GM23338 (cell line): Measurements from ENCODE around the gene RCBTB1. TPM values are rescaled to one million over a fixed set of nuclear protein-coding genes. Genes with fewer than 3 reads are reported as not detected.

Source experiments
- ATAC-seq: fragments of 200-7000 bp; cut with Tn5 transposase; 3 replicates; pipeline ENCODE4 v1.9.1; 2020
- DNase-seq: peaks from one replicate; pipeline ENCODE4 v3.0.0-alpha.2; 2015; ENCODE audit warnings: low spot score
- H2AFZ ChIP-seq: fragments of 200-600 bp; sonication (generic); 2 replicates; pipeline ENCODE4 v1.8.0; 2016; ENCODE audit warnings: antibody characterized with exemption, mild to moderate bottlenecking, moderate library complexity
- H3F3A ChIP-seq: fragments of 200-600 bp; sonication (generic); replicated peaks from 2 replicates; pipeline ENCODE4 v1.8.0; 2017; ENCODE audit warnings: antibody characterized with exemption, mixed run types, low read depth
- H3K27ac ChIP-seq: fragments of 200-600 bp; sonication (generic); 2 replicates; pipeline ENCODE4 v1.6.1; 2016; ENCODE audit warnings: low read depth
- H3K27me3 ChIP-seq: fragments of 200-600 bp; sonication (generic); 2 replicates; pipeline ENCODE4 v1.8.0; 2016; ENCODE audit warnings: mild to moderate bottlenecking, mixed run types, moderate library complexity; ENCODE audit not compliant: insufficient read depth
- H3K36me3 ChIP-seq: fragments of 200-600 bp; sonication (generic); 2 replicates; pipeline ENCODE4 v1.8.0; 2016; ENCODE audit warnings: mild to moderate bottlenecking; ENCODE audit not compliant: insufficient read depth
- H3K4me1 ChIP-seq: fragments of 200-600 bp; sonication (generic); 2 replicates; pipeline ENCODE4 v1.8.0; 2016; ENCODE audit warnings: mild to moderate bottlenecking, moderate library complexity; ENCODE audit not compliant: insufficient read depth
- H3K4me2 ChIP-seq: fragments of 200-600 bp; sonication (generic); 2 replicates; pipeline ENCODE4 v1.7.1; 2017; ENCODE audit warnings: mixed run types
- H3K4me3 ChIP-seq: fragments of 200-600 bp; sonication (generic); 2 replicates; pipeline ENCODE4 v1.6.1; 2016; ENCODE audit warnings: mixed run types
- H3K79me2 ChIP-seq: fragments of 200-600 bp; sonication (generic); replicated peaks from 2 replicates; pipeline ENCODE4 v1.8.0; 2017; ENCODE audit warnings: mild to moderate bottlenecking; ENCODE audit not compliant: insufficient read depth
- H3K9me2 ChIP-seq: fragments of 200-600 bp; sonication (generic); 2 replicates; pipeline ENCODE4 v1.8.0; 2017; ENCODE audit not compliant: insufficient read depth
- H4K20me1 ChIP-seq: fragments of 200-600 bp; sonication (generic); replicated peaks from 2 replicates; pipeline ENCODE4 v1.8.0; 2017; ENCODE audit warnings: mild to moderate bottlenecking; ENCODE audit not compliant: insufficient read depth
- H3K27ac Mint-ChIP-seq: 2 replicates; pipeline ENCODE4 v1.8.0; 2020; ENCODE audit warnings: inconsistent platforms, mild to moderate bottlenecking, moderate library complexity, mixed read lengths
- H3K27me3 Mint-ChIP-seq: 3 replicates; pipeline ENCODE4 v1.8.0; 2022; ENCODE audit warnings: low read depth, mild to moderate bottlenecking, moderate library complexity, mixed read lengths, inconsistent platforms; ENCODE audit not compliant: insufficient read depth, poor library complexity
- H3K36me3 Mint-ChIP-seq: 3 replicates; pipeline ENCODE4 v1.8.0; 2021; ENCODE audit warnings: low read depth, mild to moderate bottlenecking, inconsistent platforms, moderate library complexity, mixed read lengths
- H3K4me1 Mint-ChIP-seq: 3 replicates; pipeline ENCODE4 v1.8.0; 2020; ENCODE audit warnings: mild to moderate bottlenecking, inconsistent platforms, mixed read lengths
- H3K4me3 Mint-ChIP-seq: 3 replicates; pipeline ENCODE4 v1.8.0; 2021; ENCODE audit warnings: moderate library complexity, mild to moderate bottlenecking, inconsistent platforms, mixed read lengths
- H3K9me3 Mint-ChIP-seq: 3 replicates; pipeline ENCODE4 v1.8.0; 2020; ENCODE audit warnings: moderate library complexity, mild to moderate bottlenecking, inconsistent platforms, mixed read lengths
- CREB1 ChIP-seq: fragments of 250-450 bp; sonication (Bioruptor Pico); IDR thresholded peaks from 2 replicates; pipeline ENCODE4 v1.5.0; 2020; ENCODE audit warnings: low read depth, mild to moderate bottlenecking, moderate library complexity
- EZH2 ChIP-seq: fragments of 200-600 bp; sonication (generic); IDR thresholded peaks from one replicate; pipeline ENCODE4 v1.8.0; 2017; ENCODE audit warnings: antibody characterized with exemption, mild to moderate bottlenecking, low read depth; ENCODE audit not compliant: unreplicated experiment
- EZH2phosphoT487 ChIP-seq: fragments of 200-600 bp; sonication (generic); IDR thresholded peaks from one replicate; pipeline ENCODE4 v1.8.1; 2018; ENCODE audit warnings: antibody characterized with exemption; ENCODE audit not compliant: unreplicated experiment
- JUNB ChIP-seq: IDR thresholded peaks from one replicate; pipeline ENCODE4 v1.6.1; 2016; ENCODE audit warnings: antibody characterized with exemption; ENCODE audit not compliant: unreplicated experiment
- NANOG ChIP-seq: IDR thresholded peaks from 2 replicates; pipeline ENCODE4 v1.6.1; 2016; ENCODE audit warnings: antibody characterized with exemption, borderline replicate concordance
- POLR2AphosphoS5 ChIP-seq: IDR thresholded peaks from 2 replicates; pipeline ENCODE4 v1.6.1; 2016; ENCODE audit warnings: antibody characterized with exemption, low read depth
- STAT1 ChIP-seq: IDR thresholded peaks from one replicate; pipeline ENCODE4 v1.6.1; 2016; ENCODE audit warnings: antibody characterized with exemption; ENCODE audit not compliant: unreplicated experiment
- ZNF114 ChIP-seq: fragments of 250-450 bp; sonication (Bioruptor Pico); IDR thresholded peaks from 2 replicates; pipeline ENCODE4 v1.5.0; 2020; ENCODE audit warnings: mild to moderate bottlenecking, moderate library complexity
- ZNF462 ChIP-seq: fragments of 250-450 bp; sonication (Bioruptor Pico); IDR thresholded peaks from 2 replicates; pipeline ENCODE4 v1.5.0; 2020; ENCODE audit warnings: mild to moderate bottlenecking, moderate library complexity
- polyA plus RNA-seq: library from polyadenylated mRNA; unstranded; fragments of >200 nt; fragmentation: Nextera tagmentation; extraction: Ambion mirVana; gene quantifications from 2 replicates; pipeline ENCODE4 v1.2.1, GENCODE V29; 2016
- total RNA-seq: library from RNA; depleted of rRNA; stranded (reverse); fragments of >200 nt; shearing (Covaris generic); gene quantifications from 2 replicates; pipeline ENCODE4 v1.2.3, GENCODE V29; 2014
- TF ChIP-seq, protein P1 (sequence below): IDR thresholded peaks from 2 replicates; pipeline ENCODE4 v1.6.1; 2016; ENCODE audit warnings: antibody characterized with exemption
- TF ChIP-seq, protein P2 (sequence below): IDR thresholded peaks from one replicate; pipeline ENCODE4 v1.6.1; 2018; ENCODE audit warnings: antibody characterized with exemption; ENCODE audit not compliant: unreplicated experiment

RCBTB1 gene
- total and polyA plus RNA-seq, 2 experiments from 2014 or later, result 10.8 to 33.5 TPM

DNA sequence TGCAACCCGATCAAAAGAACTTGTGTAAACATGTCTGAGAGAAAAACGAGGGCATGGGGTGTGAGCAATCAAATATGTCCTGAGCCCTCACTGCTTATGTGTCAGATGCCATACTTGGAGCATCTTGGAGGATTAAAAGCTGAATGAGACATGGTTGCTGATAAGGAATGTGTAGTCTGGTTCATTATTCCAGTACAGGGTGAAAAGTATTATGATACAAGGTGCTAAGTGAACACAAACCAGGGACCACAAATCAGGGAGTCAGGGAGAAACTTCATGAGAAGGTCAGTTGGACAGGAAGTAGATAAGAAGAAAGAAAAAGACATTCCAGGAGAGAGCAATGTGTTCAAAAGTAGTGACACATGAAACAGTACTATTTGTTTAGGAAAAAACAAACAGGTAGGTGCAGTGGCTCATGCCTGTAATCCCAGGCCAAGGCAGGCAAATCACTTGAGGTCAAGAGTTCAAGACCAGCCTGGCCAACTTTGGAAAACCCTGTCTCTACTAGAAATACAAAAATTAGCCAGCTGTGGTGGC lies 2.0 kb upstream of the RCBTB1 start:
- TF ChIP-seq POLR2AphosphoS5 (no peak), JUNB (no peak), ZNF114 (CRISPR knock-in tag) (no peak)
- TF ChIP-seq, protein P1, sequence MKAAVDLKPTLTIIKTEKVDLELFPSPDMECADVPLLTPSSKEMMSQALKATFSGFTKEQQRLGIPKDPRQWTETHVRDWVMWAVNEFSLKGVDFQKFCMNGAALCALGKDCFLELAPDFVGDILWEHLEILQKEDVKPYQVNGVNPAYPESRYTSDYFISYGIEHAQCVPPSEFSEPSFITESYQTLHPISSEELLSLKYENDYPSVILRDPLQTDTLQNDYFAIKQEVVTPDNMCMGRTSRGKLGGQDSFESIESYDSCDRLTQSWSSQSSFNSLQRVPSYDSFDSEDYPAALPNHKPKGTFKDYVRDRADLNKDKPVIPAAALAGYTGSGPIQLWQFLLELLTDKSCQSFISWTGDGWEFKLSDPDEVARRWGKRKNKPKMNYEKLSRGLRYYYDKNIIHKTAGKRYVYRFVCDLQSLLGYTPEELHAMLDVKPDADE, result no peak
- Mint-ChIP-seq H3K9me3 (peaks cover 13% of the 10 kb centered on the region), H3K27me3 (peaks cover 3% of the 10 kb centered on the region), H3K36me3 (0 out of 3 replicates have a peak, but pooled peaks cover 2% of the 10 kb centered on the region), H3K4me1 (peaks cover 15% of the 10 kb centered on the region; the same call in 2 of the 3 replicates), H3K4me3 (no peak overlapping the region), H3K27ac (no peak overlapping the region)
- DNase-seq (no peak), ATAC-seq (no peak)
- Histone ChIP-seq H3K4me2 (no peak overlapping the region), H3K9me2 (no peaks in the 10 kb centered on the region), H3K4me1 (peaks cover 18% of the 10 kb centered on the region), H2AFZ (peak overlapping the region; percentile 100; the same call in 1 of the 2 replicates), H3K4me3 (no peak overlapping the region), H3K27ac (no peak overlapping the region), H4K20me1 (no peaks in the 10 kb centered on the region; the same call in 1 of the 2 replicates), H3K79me2 (peaks cover 22% of the 10 kb centered on the region), H3K27me3 (peaks cover 9% of the 10 kb centered on the region; the same call in 1 of the 2 replicates), H3K36me3 (no peaks in the 10 kb centered on the region), H3F3A (0 out of 2 replicates have a peak, but pooled peaks cover 4% of the 10 kb centered on the region)

DNA sequence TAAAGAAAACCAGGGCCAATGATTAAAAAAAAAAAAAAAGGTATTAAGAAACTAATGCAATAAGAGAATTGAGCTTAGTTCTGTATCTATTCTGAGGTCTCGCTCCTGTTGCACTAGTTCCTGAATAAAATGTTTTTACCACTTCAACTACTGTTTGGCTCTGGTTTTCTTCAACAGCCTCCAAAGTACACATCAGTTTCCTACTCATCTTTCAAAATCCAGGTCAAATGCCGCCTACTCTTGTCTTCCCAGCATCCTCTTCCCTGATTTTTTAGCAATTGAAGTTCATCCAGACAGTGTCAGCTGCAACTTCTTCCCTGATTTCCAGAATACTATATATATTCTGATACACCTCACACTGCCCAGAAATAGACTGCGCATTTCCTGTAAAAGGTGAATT lies 1.4 kb upstream of the RCBTB1 start:
- H3K27me3 Mint-ChIP-seq, result peaks cover 3% of the 10 kb centered on the region
- H3K4me3 Mint-ChIP-seq, result peak overlapping the region; percentile 86
- ATAC-seq, result no peak
- Histone ChIP-seq H3K4me1 (peaks cover 18% of the 10 kb centered on the region), H3K4me3 (peak overlapping the region; percentile 88), H3K27ac (0 out of 2 replicates have a peak overlapping the region, but pooled peaks have one; percentile 98), H3K4me2 (peak overlapping the region; percentile 94), H3K36me3 (no peaks in the 10 kb centered on the region), H2AFZ (peak overlapping the region; percentile 100), H3F3A (0 out of 2 replicates have a peak, but pooled peaks cover 4% of the 10 kb centered on the region), H4K20me1 (no peaks in the 10 kb centered on the region; the same call in 1 of the 2 replicates), H3K9me2 (no peaks in the 10 kb centered on the region), H3K79me2 (peaks cover 29% of the 10 kb centered on the region), H3K27me3 (peaks cover 9% of the 10 kb centered on the region; the same call in 1 of the 2 replicates)
- DNase-seq, result no peak
- 0 out of 3 replicates have a peak, but pooled peaks cover 1% of the 10 kb centered on the region for H3K36me3 Mint-ChIP-seq
- H3K9me3 Mint-ChIP-seq, result peaks cover 11% of the 10 kb centered on the region
- peaks cover 15% of the 10 kb centered on the region; the same call in 2 of the 3 replicates for H3K4me1 Mint-ChIP-seq
- no peak overlapping the region for H3K27ac Mint-ChIP-seq
- no peak for TF ChIP-seq NANOG
- no peak for TF ChIP-seq CREB1 (CRISPR knock-in tag)
- TF ChIP-seq JUNB, result no peak
- no peak for TF ChIP-seq ZNF462 (CRISPR knock-in tag)
- no peak for TF ChIP-seq EZH2phosphoT487
- TF ChIP-seq, protein P2, sequence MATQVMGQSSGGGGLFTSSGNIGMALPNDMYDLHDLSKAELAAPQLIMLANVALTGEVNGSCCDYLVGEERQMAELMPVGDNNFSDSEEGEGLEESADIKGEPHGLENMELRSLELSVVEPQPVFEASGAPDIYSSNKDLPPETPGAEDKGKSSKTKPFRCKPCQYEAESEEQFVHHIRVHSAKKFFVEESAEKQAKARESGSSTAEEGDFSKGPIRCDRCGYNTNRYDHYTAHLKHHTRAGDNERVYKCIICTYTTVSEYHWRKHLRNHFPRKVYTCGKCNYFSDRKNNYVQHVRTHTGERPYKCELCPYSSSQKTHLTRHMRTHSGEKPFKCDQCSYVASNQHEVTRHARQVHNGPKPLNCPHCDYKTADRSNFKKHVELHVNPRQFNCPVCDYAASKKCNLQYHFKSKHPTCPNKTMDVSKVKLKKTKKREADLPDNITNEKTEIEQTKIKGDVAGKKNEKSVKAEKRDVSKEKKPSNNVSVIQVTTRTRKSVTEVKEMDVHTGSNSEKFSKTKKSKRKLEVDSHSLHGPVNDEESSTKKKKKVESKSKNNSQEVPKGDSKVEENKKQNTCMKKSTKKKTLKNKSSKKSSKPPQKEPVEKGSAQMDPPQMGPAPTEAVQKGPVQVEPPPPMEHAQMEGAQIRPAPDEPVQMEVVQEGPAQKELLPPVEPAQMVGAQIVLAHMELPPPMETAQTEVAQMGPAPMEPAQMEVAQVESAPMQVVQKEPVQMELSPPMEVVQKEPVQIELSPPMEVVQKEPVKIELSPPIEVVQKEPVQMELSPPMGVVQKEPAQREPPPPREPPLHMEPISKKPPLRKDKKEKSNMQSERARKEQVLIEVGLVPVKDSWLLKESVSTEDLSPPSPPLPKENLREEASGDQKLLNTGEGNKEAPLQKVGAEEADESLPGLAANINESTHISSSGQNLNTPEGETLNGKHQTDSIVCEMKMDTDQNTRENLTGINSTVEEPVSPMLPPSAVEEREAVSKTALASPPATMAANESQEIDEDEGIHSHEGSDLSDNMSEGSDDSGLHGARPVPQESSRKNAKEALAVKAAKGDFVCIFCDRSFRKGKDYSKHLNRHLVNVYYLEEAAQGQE, result no peak
- no peak for TF ChIP-seq EZH2
- TF ChIP-seq ZNF114 (CRISPR knock-in tag), result no peak
- TF ChIP-seq STAT1, result no peak
